ENCODE data around the gene FAM168A.

- TF ChIP-seq CTCF (IDR thresholded peaks at IDR 0.05), result no peak
- no peak for TF ChIP-seq CHD2 (IDR thresholded peaks at IDR 0.05; ENCODE audit: low read length, partially characterized antibody)
- no peak for TF ChIP-seq MAX (IDR thresholded peaks at IDR 0.05)
- no peak for TF ChIP-seq CHD4 (IDR thresholded peaks at IDR 0.05; ENCODE audit: borderline replicate concordance)
- TF ChIP-seq SMC3 (IDR thresholded peaks at IDR 0.05), result no peak
- no peak for TF ChIP-seq ELK1 (IDR thresholded peaks at IDR 0.05; ENCODE audit: low read depth, low read length)
- TF ChIP-seq POLR2A (IDR thresholded peaks at IDR 0.05; ENCODE audit: low read length), result no peak
- TF ChIP-seq PBX3 (IDR thresholded peaks at IDR 0.05), result no peak
- TF ChIP-seq MAFK (IDR thresholded peaks at IDR 0.05; ENCODE audit: partially characterized antibody), result no peak
- TF ChIP-seq RAD21 (conservative IDR thresholded peaks at IDR 0.05 in 1 of 2, IDR thresholded peaks at IDR 0.05 in 1 of 2), result no peak
- TF ChIP-seq TFCP2L1 (CRISPR knock-in tag; IDR thresholded peaks at IDR 0.05), result no peak
- TF ChIP-seq EHF (CRISPR knock-in tag; IDR thresholded peaks at IDR 0.05), result no peak
- TF ChIP-seq EP300 (IDR thresholded peaks at IDR 0.05), result no peak
- no peak for TF ChIP-seq ZFP36 (IDR thresholded peaks at IDR 0.05; ENCODE audit: borderline replicate concordance, partially characterized antibody)
Measured at GRCh38 chr11:73555615-73556014, 42.3 kb downstream of the FAM168A start.

Measured in A549 (cell line).